GM12801 (cell line): ENCODE results near the gene CYP2C18.

Experiments
- CTCF ChIP-seq: IDR thresholded peaks from one replicate; pipeline ENCODE4 v1.5.1; 2011; ENCODE audit warnings: control low read depth; ENCODE audit not compliant: insufficient read length; ENCODE audit errors: extremely low read depth

Gene CYP2C18

GRCh38 chr10:94673614-94674321, 9.8 kb upstream of the CYP2C18 start:
- TF ChIP-seq CTCF: no peak

- TF ChIP-seq CTCF: no peak
These were observed 7.0 kb upstream of the CYP2C18 start for GRCh38 chr10:94676496-94676895.

GRCh38 chr10:94677691-94678090, 5.8 kb upstream of the CYP2C18 start:
- TF ChIP-seq CTCF: no peak

- TF ChIP-seq CTCF: no peak
These were observed 5.1 kb upstream of the CYP2C18 start for GRCh38 chr10:94678475-94678874.

- TF ChIP-seq CTCF: no peak
These were observed 3.0 kb upstream of the CYP2C18 start for GRCh38 chr10:94680544-94680943.

GRCh38 chr10:94687625-94688248, 4.2 kb downstream of the CYP2C18 start:
- no peak for TF ChIP-seq CTCF

- no peak for TF ChIP-seq CTCF
These were observed 22.6 kb downstream of the CYP2C18 start for GRCh38 chr10:94706089-94706488.
